HG03060 (cell line): ENCODE data around the gene PCDH1.

Experiments used
- ATAC-seq: cut with Tn5 transposase; IDR thresholded peaks from one replicate; pipeline ENCODE4 v1.9.1; 2021; ENCODE audit warnings: low read depth, moderate number of reproducible peaks; ENCODE audit not compliant: unreplicated experiment

Gene PCDH1

GRCh38 chr5:141857226-141857625 is 21.0 kb downstream of the PCDH1 start:
- ATAC-seq: no peak

- no peak for ATAC-seq
Measured at GRCh38 chr5:141856037-141856790, 22.0 kb downstream of the PCDH1 start.

GRCh38 chr5:141855265-141856036 is 22.8 kb downstream of the PCDH1 start:
- no peak for ATAC-seq

- ATAC-seq: no peak
Measured at GRCh38 chr5:141853895-141854626, 24.1 kb downstream of the PCDH1 start.

GRCh38 chr5:141852448-141852847 is 25.8 kb downstream of the PCDH1 start:
- ATAC-seq: no peak

- no peak for ATAC-seq
Measured at GRCh38 chr5:141851195-141851874, 26.9 kb downstream of the PCDH1 start.

GRCh38 chr5:141850786-141851185 is 27.4 kb downstream of the PCDH1 start:
- no peak for ATAC-seq

GRCh38 chr5:141850244-141850768 is 27.9 kb downstream of the PCDH1 start:
- ATAC-seq: no peak

GRCh38 chr5:141849415-141850243 is 28.6 kb downstream of the PCDH1 start:
- no peak for ATAC-seq

GRCh38 chr5:141848744-141849414 is 29.3 kb downstream of the PCDH1 start:
- ATAC-seq: no peak

- ATAC-seq: no peak
Measured at GRCh38 chr5:141846031-141846430, 32.2 kb downstream of the PCDH1 start.

- ATAC-seq: no peak
Measured at GRCh38 chr5:141845371-141845851, 32.8 kb downstream of the PCDH1 start.

- no peak for ATAC-seq
Measured at GRCh38 chr5:141844414-141845097, 33.7 kb downstream of the PCDH1 start.

GRCh38 chr5:141843156-141843927 is 34.9 kb downstream of the PCDH1 start:
- ATAC-seq: no peak

GRCh38 chr5:141841378-141842180 is 36.6 kb downstream of the PCDH1 start:
- no peak for ATAC-seq

- no peak for ATAC-seq
Measured at GRCh38 chr5:141840826-141841360, 37.3 kb downstream of the PCDH1 start.
